GM12878 (cell line): ENCODE measurements around the gene CNDP1. TPM values are rescaled to one million over a fixed set of nuclear protein-coding genes. Genes with fewer than 3 reads are reported as not detected.

Experiments used
- BACH1 ChIP-seq: fragments of 450-650 bp; IDR thresholded peaks from 2 replicates; pipeline ENCODE4 v1.6.1; 2017; ENCODE audit warnings: mild to moderate bottlenecking, borderline replicate concordance
- BCL3 ChIP-seq: IDR thresholded peaks from 2 replicates; pipeline ENCODE4 v1.6.1; 2011; ENCODE audit warnings: borderline replicate concordance, low read depth, mild to moderate bottlenecking, moderate library complexity, low read length; ENCODE audit not compliant: insufficient read depth, poor library complexity, severe bottlenecking
- BMI1 ChIP-seq: fragments of 450-650 bp; IDR thresholded peaks from 2 replicates; pipeline ENCODE4 v1.6.1; 2016; ENCODE audit warnings: mild to moderate bottlenecking, moderate library complexity, borderline replicate concordance
- CEBPZ ChIP-seq: fragments of 150-350 bp; IDR thresholded peaks from 2 replicates; pipeline ENCODE4 v1.6.1; 2016; ENCODE audit warnings: low read depth, low read length
- E2F4 ChIP-seq: IDR thresholded peaks from 2 replicates; pipeline ENCODE4 v1.6.1; 2012; ENCODE audit warnings: low read depth, low read length, improper control_type of control experiment
- ELK1 ChIP-seq: IDR thresholded peaks from 2 replicates; pipeline ENCODE4 v1.6.1; 2012; ENCODE audit warnings: low read depth, low read length, improper control_type of control experiment
- MAX ChIP-seq: IDR thresholded peaks from 2 replicates; pipeline ENCODE4 v1.6.1; 2012; ENCODE audit warnings: low read depth, low read length, improper control_type of control experiment
- MXI1 ChIP-seq: fragments of 150-350 bp; IDR thresholded peaks from 2 replicates; pipeline ENCODE4 v1.6.1; 2011; ENCODE audit warnings: low read depth, mild to moderate bottlenecking, inconsistent platforms, low read length, improper control_type of control experiment
- PAX5 ChIP-seq: IDR thresholded peaks from 2 replicates; pipeline ENCODE4 v1.6.1; 2011; ENCODE audit warnings: low read depth, low read length, borderline replicate concordance
- SUPT20H ChIP-seq: IDR thresholded peaks from 2 replicates; pipeline ENCODE4 v1.6.1; 2011; ENCODE audit warnings: low read depth, mild to moderate bottlenecking, low read length, moderate library complexity, borderline replicate concordance; ENCODE audit not compliant: control insufficient read depth
- TCF7 ChIP-seq: IDR thresholded peaks from 2 replicates; pipeline ENCODE4 v1.6.1; 2014; ENCODE audit warnings: antibody characterized with exemption, borderline replicate concordance
- ZBTB4 ChIP-seq: fragments of 450-650 bp; formaldehyde crosslinking; IDR thresholded peaks from 2 replicates; pipeline ENCODE4 v1.4.0; 2022; ENCODE audit warnings: mild to moderate bottlenecking, moderate library complexity
- ZBTB40 ChIP-seq: fragments of 450-650 bp; IDR thresholded peaks from 2 replicates; pipeline ENCODE4 v1.6.1; 2016; ENCODE audit warnings: mild to moderate bottlenecking, moderate library complexity, borderline replicate concordance
- polyA plus RNA-seq, 11 experiments: library from polyadenylated mRNA; depleted of rRNA in 4 of 11; unstranded in 6 of 11; stranded (reverse) in 5 of 11; fragments of >200 nt; fragmentation: Nextera tagmentation in 4 of 11; fragmentation: Illumina TruSeq in 1 of 11; extraction: Ambion mirVana in 4 of 11; extraction: Trizol in 1 of 11; gene quantifications; 1 replicate in 1 of 11; 2 replicates in 10 of 11; pipeline versions ENCODE4 v1.2.1 to v1.2.3, GENCODE V29; 2011 to 2016; ENCODE audit warnings: inconsistent platforms in 2 of 11, missing spikeins in 2 of 11, low read depth in 1 of 11
- total RNA-seq, 4 experiments: library from RNA; depleted of rRNA in 3 of 4; stranded (reverse); fragments of >200 nt in 3 of 4; fragmentation: Illumina TruSeq in 1 of 4; extraction: Trizol in 1 of 4; gene quantifications; 2 replicates each; pipeline versions ENCODE4 v1.2.1 to v1.2.3, GENCODE V29; 2013 to 2021

CNDP1 gene
- total and polyA plus RNA-seq, 10 of the 15 experiments (the other 5 are each of a cell fraction or from before 2014, with no cell fraction given) = 0.04 to 0.05 TPM; not detected in 8

- no peak for TF ChIP-seq BCL3
- no peak for TF ChIP-seq ELK1
- no peak for TF ChIP-seq PAX5
- no peak for TF ChIP-seq ZBTB4 (CRISPR knock-in tag)
- TF ChIP-seq ZBTB40 = no peak
- TF ChIP-seq MXI1 = 0 out of 2 replicates have a peak, but pooled peaks have one; percentile 26
- no peak for TF ChIP-seq BACH1
- TF ChIP-seq BMI1 = no peak
- no peak for TF ChIP-seq MAX
- TF ChIP-seq CEBPZ = no peak
- TF ChIP-seq SUPT20H = no peak
- no peak for TF ChIP-seq E2F4
- no peak for TF ChIP-seq TCF7
These were observed 64.2 kb downstream of the CNDP1 start (continued) for GRCh38 chr18:74598350-74599001.
